GM12874 (cell line): ENCODE measurements around the gene IL17RD.

ENCODE experiments used
- TF ChIP-seq, protein P1 (sequence below): IDR thresholded peaks from 2 replicates; pipeline ENCODE4 v1.5.1; 2011; ENCODE audit warnings: low read depth, mild to moderate bottlenecking, control low read depth, low read length, moderate library complexity; ENCODE audit not compliant: insufficient read depth

The IL17RD gene

DNA sequence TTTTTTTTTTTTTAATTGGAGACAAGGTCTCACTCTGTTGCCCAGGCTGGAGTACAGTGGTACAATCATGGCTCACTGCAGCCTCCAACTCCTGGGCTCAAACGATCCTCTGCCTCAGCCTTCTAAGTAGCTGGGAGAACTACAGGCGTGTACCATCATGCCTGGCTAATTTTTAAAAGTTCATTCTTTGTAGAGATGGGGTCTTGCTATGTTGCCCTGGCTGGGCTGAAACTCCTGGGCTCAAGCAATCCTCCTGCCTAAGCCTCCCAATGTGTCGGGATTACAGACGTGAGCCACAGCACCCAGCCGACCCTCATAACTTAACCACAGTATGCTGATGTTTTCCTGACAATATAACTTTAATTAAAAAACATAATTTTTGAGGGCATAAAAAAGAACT lies 24.3 kb downstream of the IL17RD start:
- TF ChIP-seq, protein P1, sequence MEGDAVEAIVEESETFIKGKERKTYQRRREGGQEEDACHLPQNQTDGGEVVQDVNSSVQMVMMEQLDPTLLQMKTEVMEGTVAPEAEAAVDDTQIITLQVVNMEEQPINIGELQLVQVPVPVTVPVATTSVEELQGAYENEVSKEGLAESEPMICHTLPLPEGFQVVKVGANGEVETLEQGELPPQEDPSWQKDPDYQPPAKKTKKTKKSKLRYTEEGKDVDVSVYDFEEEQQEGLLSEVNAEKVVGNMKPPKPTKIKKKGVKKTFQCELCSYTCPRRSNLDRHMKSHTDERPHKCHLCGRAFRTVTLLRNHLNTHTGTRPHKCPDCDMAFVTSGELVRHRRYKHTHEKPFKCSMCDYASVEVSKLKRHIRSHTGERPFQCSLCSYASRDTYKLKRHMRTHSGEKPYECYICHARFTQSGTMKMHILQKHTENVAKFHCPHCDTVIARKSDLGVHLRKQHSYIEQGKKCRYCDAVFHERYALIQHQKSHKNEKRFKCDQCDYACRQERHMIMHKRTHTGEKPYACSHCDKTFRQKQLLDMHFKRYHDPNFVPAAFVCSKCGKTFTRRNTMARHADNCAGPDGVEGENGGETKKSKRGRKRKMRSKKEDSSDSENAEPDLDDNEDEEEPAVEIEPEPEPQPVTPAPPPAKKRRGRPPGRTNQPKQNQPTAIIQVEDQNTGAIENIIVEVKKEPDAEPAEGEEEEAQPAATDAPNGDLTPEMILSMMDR, result no peak

DNA sequence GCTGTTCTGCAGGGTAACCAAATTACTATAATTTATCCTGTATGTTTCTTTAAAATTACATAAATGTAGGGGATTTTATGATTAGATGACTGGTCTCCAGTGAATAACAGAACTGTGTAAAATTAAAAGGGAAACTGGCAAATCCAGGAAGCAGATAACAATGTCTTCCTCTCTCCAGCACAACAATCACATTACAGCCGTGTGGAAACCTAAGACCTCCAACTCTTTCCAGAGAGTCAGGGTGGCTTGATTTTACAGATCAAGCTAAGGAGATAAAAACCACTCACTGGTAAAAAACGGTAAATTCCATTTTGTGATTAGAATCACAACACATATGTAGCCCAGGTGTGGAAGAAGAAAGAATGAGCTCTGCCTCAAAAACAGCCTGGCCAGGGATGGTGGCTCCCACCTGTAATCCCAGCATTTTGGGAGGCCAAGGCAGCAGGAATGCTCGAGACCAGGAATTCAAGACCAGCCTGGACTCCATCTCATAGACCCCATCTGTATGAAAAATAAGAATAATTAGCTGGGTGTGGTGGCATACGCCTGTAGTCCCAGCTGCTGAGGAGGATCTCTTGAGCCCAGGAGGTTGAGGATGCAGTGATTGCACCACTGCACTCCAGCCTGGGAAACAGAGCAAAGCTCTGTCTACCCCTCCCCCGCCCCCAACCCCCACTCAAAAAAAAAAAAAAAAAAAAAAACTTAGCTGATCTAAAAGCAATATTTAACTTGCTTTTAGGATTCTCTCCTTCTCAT lies 29.0 kb downstream of the IL17RD start:
- TF ChIP-seq, protein P1, result no peak

DNA sequence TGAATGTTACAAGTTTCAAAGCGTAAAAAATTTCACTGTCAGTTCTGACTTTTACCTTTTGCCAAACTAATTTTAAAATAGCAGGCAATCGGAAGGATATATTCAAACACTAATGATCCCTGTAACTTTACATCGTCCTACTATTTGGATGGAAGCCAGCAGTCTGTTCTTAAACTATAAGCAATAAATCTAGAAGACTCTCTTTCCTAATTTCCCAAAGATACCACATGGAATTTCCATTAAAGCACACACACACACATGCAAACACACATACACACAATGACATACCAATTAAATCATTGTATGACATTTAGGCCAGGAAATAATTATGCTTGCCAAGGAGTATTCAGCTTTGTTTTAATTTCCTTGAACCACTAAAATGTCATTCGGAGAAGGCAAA lies 32.0 kb downstream of the IL17RD start:
- TF ChIP-seq, protein P1, result no peak

DNA sequence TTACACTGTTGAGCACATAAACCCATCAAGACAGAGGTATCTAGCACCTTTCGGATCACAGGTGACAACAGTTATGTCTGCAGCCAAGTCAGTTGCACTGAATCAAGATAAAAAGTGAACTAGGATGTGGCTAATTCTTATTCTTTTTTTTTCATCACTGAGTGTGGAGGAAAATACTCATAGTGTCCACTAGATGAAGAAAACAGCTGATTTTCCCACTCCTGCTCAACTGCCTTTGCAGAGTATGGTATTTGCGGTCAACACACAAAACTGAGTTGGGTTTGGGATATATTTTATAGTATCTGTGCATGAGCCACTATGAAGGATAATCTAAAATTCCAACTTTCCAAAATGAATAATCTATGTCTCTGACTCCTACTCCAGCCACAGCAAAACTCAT lies 32.5 kb downstream of the IL17RD start:
- TF ChIP-seq, protein P1, result no peak

DNA sequence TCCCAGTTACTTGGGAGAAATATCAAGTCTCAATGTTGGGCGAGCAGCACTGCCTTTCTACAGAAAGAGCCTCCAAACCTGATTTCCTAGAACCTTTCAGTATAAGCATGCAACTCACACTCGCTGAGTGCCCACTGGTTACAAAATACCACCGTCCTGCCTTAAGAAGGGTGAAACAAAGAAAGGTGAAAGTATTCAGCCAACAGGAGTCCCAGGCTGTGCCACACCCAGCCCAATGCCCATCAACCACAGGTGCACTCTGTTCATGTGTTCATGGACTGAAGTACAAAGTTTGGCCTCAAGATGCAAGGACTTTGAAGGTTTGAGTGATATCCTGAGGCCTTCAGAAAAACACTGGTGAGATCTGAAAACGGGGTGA lies 34.0 kb downstream of the IL17RD start:
- TF ChIP-seq, protein P1, result no peak

DNA sequence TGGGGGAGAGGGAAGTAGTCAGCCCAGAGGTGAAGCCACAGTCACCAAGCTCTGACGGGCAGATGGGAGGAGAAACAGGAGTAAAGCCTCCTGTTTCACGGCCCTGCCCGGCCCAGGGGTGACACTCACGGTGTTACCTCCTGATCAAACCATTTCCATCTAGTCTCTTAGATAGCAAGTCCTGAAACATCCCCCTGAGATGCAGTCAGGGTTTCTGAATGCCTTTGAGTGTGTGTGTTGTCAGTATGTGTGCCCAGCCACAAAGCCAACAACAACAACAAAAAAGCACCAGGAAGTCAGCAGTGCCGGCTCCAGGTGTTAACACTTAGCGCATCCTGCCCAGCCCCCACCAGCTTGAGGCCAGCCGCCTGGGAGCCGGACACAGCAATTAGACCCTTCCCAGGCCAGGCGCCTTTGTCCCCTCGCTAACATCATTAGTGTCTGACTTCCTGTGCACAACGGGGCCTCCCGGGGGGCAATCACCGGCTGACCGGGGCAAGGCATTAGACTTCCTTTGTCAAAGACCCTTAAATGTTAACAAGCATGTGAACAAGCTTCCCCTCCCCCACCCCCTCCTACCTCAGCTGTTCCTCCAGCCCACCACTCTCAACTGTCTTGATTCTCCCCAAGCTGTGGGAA lies 34.5 kb downstream of the IL17RD start:
- TF ChIP-seq, protein P1, result no peak

DNA sequence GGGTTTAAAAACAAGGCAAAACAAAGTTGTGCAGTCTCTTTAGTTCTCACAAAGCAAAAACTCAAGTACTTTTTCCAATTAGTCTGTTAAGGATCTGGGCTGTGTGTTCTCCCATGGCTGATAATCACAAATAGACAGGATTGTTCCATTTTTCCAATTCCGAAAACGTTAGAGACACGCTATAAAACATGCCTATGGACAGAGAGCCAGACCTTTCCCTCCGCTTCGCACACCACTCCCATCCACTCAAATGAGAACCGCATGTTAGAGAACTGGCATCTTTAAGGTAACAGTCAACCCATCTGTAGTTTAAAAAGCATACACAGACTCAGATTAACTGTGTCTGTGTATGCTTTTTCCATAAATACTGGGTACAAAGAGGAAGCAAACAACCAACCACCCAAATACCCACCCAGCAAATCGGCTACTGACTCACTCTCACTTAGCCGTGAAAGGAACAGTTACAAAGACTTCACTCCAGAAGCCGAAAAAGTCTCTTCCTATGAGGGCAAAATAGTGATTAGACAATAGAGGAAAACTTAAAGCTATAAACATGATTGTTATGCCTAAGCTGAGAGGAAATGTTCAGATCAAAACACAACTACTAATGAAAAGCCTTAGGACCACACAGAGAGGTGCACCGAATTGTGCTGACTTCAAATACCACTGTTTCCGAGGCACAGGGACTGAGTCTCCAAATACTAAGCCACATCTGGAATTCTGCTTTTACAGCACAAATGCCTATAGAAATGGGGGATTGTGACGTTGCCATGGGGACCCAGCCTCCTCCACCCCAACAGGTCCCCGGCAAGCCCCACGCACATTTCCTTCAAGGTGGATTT lies 36.1 kb downstream of the IL17RD start:
- TF ChIP-seq, protein P1, result no peak
